CD4-positive, alpha-beta T cell treated with Interferon gamma for 1 hour (primary cell): ENCODE results near the gene CEP85L.

Source experiments
- DNase-seq: peaks from one replicate; pipeline ENCODE4 v3.0.0-alpha.2; 2020

Gene CEP85L

GRCh38 chr6:118535176-118535844, 116.1 kb downstream of the CEP85L start:
- no peak for DNase-seq

GRCh38 chr6:118530942-118531341, 120.4 kb downstream of the CEP85L start:
- no peak for DNase-seq

- no peak for DNase-seq
These were observed 121.6 kb downstream of the CEP85L start for GRCh38 chr6:118529756-118530155.

GRCh38 chr6:118528129-118528528, 123.3 kb downstream of the CEP85L start:
- DNase-seq: no peak

GRCh38 chr6:118525913-118526780, 125.2 kb downstream of the CEP85L start:
- DNase-seq: no peak

- no peak for DNase-seq
These were observed 126.7 kb downstream of the CEP85L start for GRCh38 chr6:118524686-118525085.

- DNase-seq: no peak
These were observed 128.2 kb downstream of the CEP85L start for GRCh38 chr6:118523216-118523615.

GRCh38 chr6:118522422-118522821, 129.0 kb downstream of the CEP85L start:
- DNase-seq: no peak

- DNase-seq: no peak
These were observed 136.7 kb downstream of the CEP85L start for GRCh38 chr6:118514689-118515088.

- DNase-seq: no peak
These were observed 139.3 kb downstream of the CEP85L start for GRCh38 chr6:118511930-118512715.

GRCh38 chr6:118509009-118509617, 142.3 kb downstream of the CEP85L start:
- DNase-seq: no peak

- DNase-seq: no peak
These were observed 143.8 kb downstream of the CEP85L start for GRCh38 chr6:118507636-118508035.

GRCh38 chr6:118506071-118506638, 145.2 kb downstream of the CEP85L start:
- DNase-seq: no peak

- DNase-seq: no peak
These were observed 145.7 kb downstream of the CEP85L start for GRCh38 chr6:118505656-118506055.

GRCh38 chr6:118504611-118505010, 146.8 kb downstream of the CEP85L start:
- DNase-seq: no peak

- DNase-seq: no peak
These were observed 149.2 kb downstream of the CEP85L start for GRCh38 chr6:118502169-118502568.

GRCh38 chr6:118501765-118502164, 149.6 kb downstream of the CEP85L start:
- DNase-seq: no peak

- no peak for DNase-seq
These were observed 150.3 kb downstream of the CEP85L start for GRCh38 chr6:118501099-118501498.

- no peak for DNase-seq
These were observed 151.0 kb downstream of the CEP85L start for GRCh38 chr6:118500130-118501015.

- no peak for DNase-seq
These were observed 155.7 kb downstream of the CEP85L start for GRCh38 chr6:118495485-118496280.

GRCh38 chr6:118494091-118494490, 157.3 kb downstream of the CEP85L start:
- DNase-seq: no peak
